NCI-H146 (cell line): Measurements from ENCODE around the gene BEND3.
A peak's percentile ranks its signal among the peaks of the same experiment; 100 is the strongest.
"Not testable (repeated sequence)": the region's sequence is repeated elsewhere in the genome, so short reads cannot be mapped to it uniquely, and the experiment has no call there.

Experiments used
- DNase-seq: peaks from one replicate; lab custom pipeline; 2025; lab: John Stamatoyannopoulos, UW

The BEND3 gene

GRCh38 chr6:107121266-107121665, 6.0 kb upstream of the BEND3 start:
- no peak for DNase-seq

- DNase-seq, result no peak
Measured at GRCh38 chr6:107120404-107120803, 5.1 kb upstream of the BEND3 start.

- peak; percentile 38 for DNase-seq
Measured at GRCh38 chr6:107118976-107119375, 3.7 kb upstream of the BEND3 start.

DNA sequence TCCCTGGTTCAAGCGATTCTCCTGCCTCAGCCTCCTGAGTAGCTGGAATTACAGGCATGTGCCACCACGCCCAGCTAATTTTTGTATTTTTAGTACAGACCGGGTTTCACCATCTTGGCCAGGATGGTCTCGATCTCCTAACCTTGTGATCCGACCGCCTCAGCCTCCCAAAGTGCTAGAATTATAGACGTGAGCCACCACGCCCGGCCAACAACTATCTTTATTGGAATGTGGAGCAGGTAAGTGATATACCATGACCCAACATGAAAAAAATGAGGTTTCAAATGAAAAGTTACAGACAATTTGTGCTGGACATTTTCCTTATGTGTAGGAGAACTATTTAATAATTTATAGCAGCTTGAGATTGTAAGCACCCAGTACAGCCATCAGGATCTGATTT, 3.2 kb upstream of the BEND3 start:
- DNase-seq, result not testable (repeated sequence)

DNA sequence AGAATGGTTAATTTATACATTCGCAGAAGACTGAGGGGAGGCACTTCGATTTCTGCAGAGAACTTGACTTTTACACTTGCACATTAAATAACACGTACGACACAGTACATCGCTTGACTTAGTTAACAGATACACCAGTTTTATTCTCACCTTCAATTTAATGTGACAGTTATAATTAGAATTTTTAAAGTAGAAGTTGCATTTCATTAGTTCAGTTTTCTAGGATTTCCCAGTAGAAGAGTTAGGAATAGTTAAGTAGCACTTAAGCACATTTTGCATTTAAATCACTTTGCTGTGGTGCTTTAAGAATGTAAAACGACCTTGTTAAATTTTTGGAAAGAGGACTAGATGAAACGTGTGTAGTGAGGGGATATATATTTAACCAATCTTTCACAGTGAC, 1.6 kb upstream of the BEND3 start:
- DNase-seq, result no peak

GRCh38 chr6:107116328-107116892, 1.1 kb upstream of the BEND3 start:
- DNase-seq, result peak; percentile 77

GRCh38 chr6:107115695-107116327, 496 bp upstream of the BEND3 start:
- DNase-seq, result peak; percentile 85

- peak; percentile 90 for DNase-seq
Measured at GRCh38 chr6:107114213-107114925, 946 bp downstream of the BEND3 start.

DNA sequence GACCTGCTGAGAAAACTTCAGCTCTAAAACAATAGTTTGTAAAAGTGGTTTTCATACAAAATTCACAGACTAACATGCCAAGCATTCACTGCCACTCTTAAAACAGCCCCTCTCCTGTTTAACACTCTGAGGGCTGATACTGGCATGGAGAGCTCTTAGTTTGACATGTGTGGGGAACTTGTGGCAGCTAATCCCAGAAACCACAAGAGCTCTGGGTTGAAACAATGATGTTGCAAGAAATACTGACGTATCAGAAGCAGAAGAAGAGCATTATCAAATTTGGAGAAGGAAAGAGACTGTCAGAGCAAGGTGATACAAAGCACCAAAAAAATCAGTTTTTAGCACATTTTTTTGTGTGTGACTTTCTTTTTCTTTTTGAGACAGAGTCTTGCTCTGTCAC, 5.1 kb downstream of the BEND3 start:
- DNase-seq, result no peak

- no peak for DNase-seq
Measured at GRCh38 chr6:107108201-107108890, 7.0 kb downstream of the BEND3 start.

- DNase-seq, result no peak
Measured at GRCh38 chr6:107107791-107108190, 7.5 kb downstream of the BEND3 start.

DNA sequence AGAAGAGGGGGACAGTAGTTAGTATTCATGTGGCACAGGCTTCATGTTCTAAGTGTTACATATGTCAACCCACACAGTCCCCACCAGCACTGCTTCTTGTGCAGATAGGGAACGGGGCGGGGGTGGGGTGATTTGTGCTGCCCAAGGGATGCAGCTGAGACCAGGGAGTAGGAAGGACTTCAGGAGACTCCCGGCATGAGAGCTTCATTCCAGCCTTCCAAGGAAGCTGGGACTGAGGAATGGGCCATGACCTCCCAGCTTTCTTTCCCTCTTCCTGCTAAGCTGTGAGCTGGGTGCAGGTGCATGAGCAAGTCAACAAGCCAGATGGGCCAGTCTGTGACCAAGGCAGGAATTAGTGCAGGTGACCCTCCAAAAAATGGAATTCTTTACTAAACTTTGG, 9.2 kb downstream of the BEND3 start:
- no peak for DNase-seq

GRCh38 chr6:107105511-107106116, 9.7 kb downstream of the BEND3 start:
- no peak for DNase-seq

DNA sequence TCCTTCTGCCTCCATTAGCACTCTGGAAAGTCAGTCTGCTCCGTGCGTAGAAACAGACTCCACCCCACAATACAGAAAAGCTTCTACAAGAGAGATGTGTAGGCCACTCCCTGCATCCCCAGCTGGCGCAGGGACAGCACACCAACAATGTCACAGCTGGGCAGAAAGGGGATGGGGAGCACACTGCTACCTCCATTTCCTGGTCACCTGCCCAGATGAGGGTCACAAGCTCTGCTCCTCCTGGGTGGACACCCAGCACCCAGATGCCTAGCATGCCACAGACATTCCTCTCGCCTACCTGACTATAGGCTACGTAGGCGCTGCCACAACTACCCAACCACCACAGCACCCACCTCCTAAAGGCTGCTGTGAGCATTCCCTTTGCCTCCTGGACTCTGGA, 12.2 kb downstream of the BEND3 start:
- no peak for DNase-seq

- DNase-seq, result no peak
Measured at GRCh38 chr6:107102414-107102805, 12.9 kb downstream of the BEND3 start.

- DNase-seq, result no peak
Measured at GRCh38 chr6:107101686-107102413, 13.5 kb downstream of the BEND3 start.

DNA sequence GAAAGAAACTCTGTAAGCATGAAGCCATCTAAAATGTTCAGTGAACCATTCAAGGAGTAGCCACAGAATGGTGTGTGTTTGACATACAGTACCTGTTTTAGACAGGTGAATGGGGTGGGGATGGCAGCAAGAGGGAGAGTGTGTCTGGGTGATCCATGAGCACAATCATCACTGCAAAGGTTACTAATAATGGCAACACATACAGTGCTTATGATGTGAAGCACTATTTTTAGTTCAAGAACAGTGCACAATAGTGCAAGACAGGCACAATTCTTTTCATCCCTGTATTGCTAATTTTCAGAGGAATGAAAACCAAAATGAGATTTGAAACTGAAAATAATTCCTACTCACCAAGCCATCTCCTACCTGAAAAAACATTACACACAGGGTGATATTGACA, 14.1 kb downstream of the BEND3 start:
- no peak for DNase-seq

GRCh38 chr6:107098436-107099307, 16.6 kb downstream of the BEND3 start:
- DNase-seq, result no peak

DNA sequence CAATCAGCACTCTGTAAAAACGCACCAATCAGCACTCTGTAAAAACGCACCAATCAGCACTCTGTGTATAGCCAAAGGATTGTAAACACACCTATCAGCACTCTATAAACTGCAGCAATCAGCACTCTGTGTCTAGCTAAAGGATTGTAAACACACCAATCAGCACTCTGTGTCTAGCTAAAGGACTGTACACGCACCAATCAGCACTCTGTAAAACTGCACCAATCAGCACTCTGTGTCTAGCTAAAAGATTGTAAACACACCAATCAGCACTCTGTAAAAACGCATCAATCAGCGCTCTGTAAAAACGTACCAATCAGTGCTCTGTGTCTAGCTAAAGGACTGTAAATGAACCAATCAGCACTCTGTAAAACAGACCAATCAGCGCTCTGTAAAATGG, 30.9 kb downstream of the BEND3 start:
- DNase-seq, result not testable (repeated sequence)

DNA sequence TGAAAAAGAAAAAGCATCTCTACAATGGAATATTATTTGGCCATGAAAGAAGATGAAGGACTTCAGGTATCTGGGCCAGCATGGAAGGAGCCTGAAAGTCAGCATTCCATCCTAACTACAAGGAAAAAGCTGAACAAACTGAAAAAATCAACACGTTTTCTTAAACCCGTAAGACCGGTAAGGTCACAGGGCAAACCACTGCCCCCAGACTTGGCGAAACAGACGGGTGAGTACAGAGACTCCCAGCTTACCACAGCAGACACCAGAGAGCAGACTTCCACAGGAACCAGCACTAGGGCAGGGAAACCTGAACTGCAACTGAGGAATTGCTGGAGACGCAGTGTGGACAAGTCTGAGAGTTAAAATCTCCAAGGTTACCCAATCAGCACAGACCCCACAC, 31.4 kb downstream of the BEND3 start:
- DNase-seq, result no peak
